Common myeloid progenitor, CD34-positive (primary cell): ENCODE data around the gene GPATCH1.

Experiments used
- CTCF ChIA-PET: fragments of 350-600 bp; sonication (Branson Sonifier 250); formaldehyde crosslinking; loops from one replicate; lab custom pipeline; 2021; ENCODE audit warnings: antibody characterized with exemption; lab: Charles Lee
- POLR2A ChIA-PET: fragments of 350-600 bp; sonication (Branson Sonifier 250); formaldehyde crosslinking; loops from one replicate; lab custom pipeline; 2021; ENCODE audit warnings: antibody characterized with exemption; lab: Charles Lee
- DNase-seq, 3 donors: peaks; one replicate each; pipeline versions ENCODE4 v3.0.0 to v3.0.0-alpha.2; 2013
- H3K27ac ChIP-seq, 2 experiments: 1 replicate in 1 of 2; 2 replicates in 1 of 2; pipeline ENCODE4 v1.7.0; 2013; ENCODE audit warnings: inconsistent platforms in 2 of 2, low read length in 2 of 2, mild to moderate bottlenecking in 2 of 2, low read depth in 1 of 2, moderate library complexity in 1 of 2; ENCODE audit not compliant: severe bottlenecking in 2 of 2, insufficient read depth in 1 of 2, poor library complexity in 1 of 2
- H3K27me3 ChIP-seq, 5 experiments: replicated peaks in 2 of 5; 1 replicate in 3 of 5; 2 replicates in 2 of 5; pipeline versions ENCODE4 v1.6.1 to v1.7.0; 2013; ENCODE audit warnings: low read length in 4 of 5, mild to moderate bottlenecking in 2 of 5, moderate library complexity in 2 of 5, inconsistent platforms in 1 of 5; ENCODE audit not compliant: insufficient read depth in 5 of 5, control insufficient read depth in 4 of 5
- H3K36me3 ChIP-seq, 4 experiments: 1 replicate in 2 of 4; 2 replicates in 2 of 4; pipeline versions ENCODE4 v1.6.1 to v1.7.0; 2013; ENCODE audit warnings: low read length in 3 of 4, control low read depth in 1 of 4, mild to moderate bottlenecking in 1 of 4; ENCODE audit not compliant: control insufficient read depth in 4 of 4, insufficient read depth in 4 of 4
- H3K4me1 ChIP-seq, 4 experiments: 1 replicate in 3 of 4; 2 replicates in 1 of 4; pipeline versions ENCODE4 v1.6.1 to v1.7.1; 2013; ENCODE audit warnings: low read length in 3 of 4, mild to moderate bottlenecking in 3 of 4, control low read depth in 1 of 4, inconsistent platforms in 1 of 4, moderate library complexity in 1 of 4; ENCODE audit not compliant: control insufficient read depth in 4 of 4, insufficient read depth in 4 of 4; ENCODE audit errors: control extremely low read depth in 1 of 4
- H3K4me3 ChIP-seq, 7 experiments: 1 replicate in 4 of 7; 2 replicates in 3 of 7; pipeline versions ENCODE4 v1.5.1 to v1.7.0; 2013; ENCODE audit warnings: mild to moderate bottlenecking in 7 of 7, low read length in 6 of 7, moderate library complexity in 6 of 7, inconsistent platforms in 2 of 7, low read depth in 2 of 7, control low read depth in 1 of 7; ENCODE audit not compliant: insufficient read depth in 4 of 7, control insufficient read depth in 1 of 7; ENCODE audit errors: extremely low read depth in 1 of 7
- H3K9me3 ChIP-seq, 5 experiments: 1 replicate in 4 of 5; 2 replicates in 1 of 5; pipeline versions ENCODE4 v1.6.1 to v1.7.1; 2013; ENCODE audit warnings: low read length in 4 of 5, mild to moderate bottlenecking in 2 of 5, inconsistent platforms in 1 of 5, low read depth in 1 of 5, moderate library complexity in 1 of 5; ENCODE audit not compliant: control insufficient read depth in 4 of 5, insufficient read depth in 2 of 5; ENCODE audit errors: control extremely low read depth in 1 of 5
- WGBS: methylation state at CpG from one replicate; pipeline ENCODE4 v1.1.5; 2013; ENCODE audit not compliant: insufficient coverage; 5-methylcytosine and 5-hydroxymethylcytosine counted together

Gene GPATCH1

DNA sequence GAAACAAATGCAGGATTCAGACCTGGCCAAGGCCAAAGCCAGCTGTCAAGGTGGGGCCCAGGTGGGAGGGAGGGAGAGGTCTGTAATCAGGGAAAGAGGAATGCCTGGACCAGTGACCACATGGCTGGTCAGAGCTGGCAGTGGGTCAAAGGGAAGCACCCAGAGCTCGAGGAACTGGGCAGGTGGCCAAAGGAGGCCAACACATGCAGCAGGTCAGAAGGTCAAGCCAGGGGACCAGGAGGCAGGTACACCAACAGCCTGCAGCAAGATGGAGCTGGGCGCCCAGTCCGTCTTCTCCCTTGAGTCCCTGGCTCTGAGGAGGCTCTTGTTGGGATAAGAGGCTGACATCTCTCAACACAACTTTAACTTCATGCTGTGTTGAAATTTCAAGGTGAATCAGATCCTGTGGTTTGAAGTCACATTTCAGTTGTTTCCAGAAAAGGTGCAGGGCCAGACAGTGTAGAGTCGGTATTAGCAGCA lies 17.1 kb downstream of the GPATCH1 start:
- ChIA-PET CTCF (interaction anchor here (1.4 kb wide), 1 partner anchor 123 kb away, joined by 6 read pairs; no protein-coding TSS in a partner anchor), POLR2A (no interaction called here)
- WGBS, result 82% methylated on average over 3 of the region's 4 CpGs
- peaks cover 28 to 69% (median 43%) of the 10 kb centered on the region in 4 experiments for H3K36me3 ChIP-seq
- no peak overlapping the region for H3K27ac ChIP-seq
- DNase-seq, result no peak
- H3K27me3 ChIP-seq, result no peaks in the 10 kb centered on the region
- H3K9me3 ChIP-seq, result no peaks in the 10 kb centered on the region
- no peaks in the 10 kb centered on the region for H3K4me1 ChIP-seq
- H3K4me3 ChIP-seq, result no peak overlapping the region

DNA sequence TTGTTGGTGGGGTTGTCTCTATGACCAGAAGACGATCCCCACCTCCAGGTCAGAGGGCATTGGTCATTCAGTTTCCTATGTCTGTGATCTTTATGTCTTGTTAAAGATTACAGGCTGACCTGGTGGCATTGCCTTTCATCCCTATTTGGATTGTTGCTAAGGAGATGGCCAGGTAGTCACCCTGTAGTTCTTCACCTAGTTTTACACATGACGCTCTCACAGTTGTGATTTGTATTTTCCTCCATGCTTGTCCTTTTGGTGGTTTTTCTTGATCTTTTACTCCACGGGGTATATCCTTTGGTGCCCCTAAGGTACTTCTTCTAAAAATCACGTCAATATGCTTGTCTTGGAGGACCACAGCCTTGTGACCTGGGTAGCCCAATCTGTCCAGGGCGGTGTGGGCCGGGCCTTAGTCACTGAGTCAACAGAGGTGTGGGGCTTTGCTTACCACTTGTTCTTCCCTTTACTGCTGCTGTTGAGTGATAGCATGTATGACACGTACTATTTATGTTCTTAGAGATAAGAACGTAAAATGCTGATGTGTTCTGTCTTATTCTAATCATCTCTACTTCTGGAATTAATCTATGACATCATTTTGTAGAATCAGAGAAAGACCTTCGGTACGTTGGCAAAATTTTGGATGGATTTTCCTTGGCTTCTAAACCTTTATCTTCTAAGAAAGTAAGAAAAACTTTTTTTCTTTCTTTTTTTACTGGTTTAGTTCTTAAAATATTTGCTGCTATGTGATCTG lies 20.1 kb downstream of the GPATCH1 start:
- CTCF ChIA-PET, result no interaction called here
- POLR2A ChIA-PET, result no interaction called here

DNA sequence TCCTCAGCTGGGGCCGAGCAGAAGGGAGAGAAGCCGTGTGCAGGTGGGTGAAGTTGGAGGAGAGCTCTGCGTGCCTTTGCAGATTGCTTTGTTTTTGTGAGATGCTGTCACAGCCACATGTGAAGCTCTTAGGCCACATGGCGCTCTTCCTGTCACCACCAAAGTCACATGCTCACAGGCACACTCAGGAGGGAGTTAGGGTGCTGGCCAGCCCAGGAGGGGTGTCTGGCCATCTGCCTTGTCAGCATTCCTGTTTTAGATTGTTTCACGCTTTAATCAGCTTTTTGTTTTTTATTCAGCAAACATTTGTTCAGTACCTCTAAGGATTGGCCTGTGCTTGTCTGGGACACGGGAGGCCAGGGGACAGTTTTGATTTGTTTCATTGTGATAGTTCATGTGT lies 21.9 kb downstream of the GPATCH1 start:
- ChIA-PET POLR2A (no interaction called here), CTCF (no interaction called here)
- H3K27ac ChIP-seq, result no peak overlapping the region
- 100% methylated on average over 2 of the region's 6 CpGs for WGBS
- no peaks in the 10 kb centered on the region for H3K27me3 ChIP-seq
- H3K36me3 ChIP-seq, result peaks cover 17 to 58% (median 36%) of the 10 kb centered on the region in 4 experiments
- H3K4me1 ChIP-seq, result no peaks in the 10 kb centered on the region
- H3K9me3 ChIP-seq, result no peaks in the 10 kb centered on the region
- H3K4me3 ChIP-seq, result no peak overlapping the region
- DNase-seq, result no peak

More for the DNA sequence above, 20.1 kb downstream of the GPATCH1 start:
- 98% methylated on average over 4 of the region's 10 CpGs for WGBS
- no peaks in the 10 kb centered on the region for H3K27me3 ChIP-seq
- H3K9me3 ChIP-seq, result no peaks in the 10 kb centered on the region
- DNase-seq, result no peak
- peaks cover 20 to 56% (median 35%) of the 10 kb centered on the region in 4 experiments for H3K36me3 ChIP-seq
- no peak overlapping the region for H3K4me3 ChIP-seq
- H3K4me1 ChIP-seq, result no peaks in the 10 kb centered on the region
- no peak overlapping the region for H3K27ac ChIP-seq

DNA sequence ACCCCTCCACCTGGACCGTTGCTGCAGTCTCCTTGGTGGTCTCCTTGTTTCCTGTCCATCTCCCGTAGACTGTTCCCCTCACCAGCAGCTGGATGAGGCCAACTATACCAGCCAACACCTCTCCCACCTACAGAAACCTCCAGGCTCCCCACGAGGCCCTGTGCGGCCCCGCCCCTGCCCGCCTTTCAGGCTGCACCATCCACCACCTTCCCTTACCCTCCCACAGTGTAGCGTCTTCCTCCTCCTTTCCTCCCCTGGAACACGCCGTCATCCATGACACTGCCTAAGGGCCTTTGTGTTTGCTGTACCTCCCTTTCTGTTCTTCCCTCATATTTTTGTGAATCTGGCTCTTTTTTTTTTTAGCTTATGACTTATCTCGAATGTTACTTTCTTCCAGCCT lies 27.2 kb downstream of the GPATCH1 start:
- no peak for DNase-seq
- CTCF ChIA-PET, result interaction anchor here (0.9 kb wide), 1 partner anchor 132 kb away, joined by 3 read pairs; no protein-coding TSS in a partner anchor
- no peaks in the 10 kb centered on the region for H3K27me3 ChIP-seq
- H3K4me1 ChIP-seq, result no peaks in the 10 kb centered on the region
- 96% methylated on average over 10 of the region's 10 CpGs for WGBS
- no peak overlapping the region for H3K4me3 ChIP-seq
- POLR2A ChIA-PET, result no interaction called here
- H3K36me3 ChIP-seq, result peaks cover 9 to 68% (median 38%) of the 10 kb centered on the region in 4 experiments
- H3K9me3 ChIP-seq, result no peaks in the 10 kb centered on the region
- H3K27ac ChIP-seq, result no peak overlapping the region

DNA sequence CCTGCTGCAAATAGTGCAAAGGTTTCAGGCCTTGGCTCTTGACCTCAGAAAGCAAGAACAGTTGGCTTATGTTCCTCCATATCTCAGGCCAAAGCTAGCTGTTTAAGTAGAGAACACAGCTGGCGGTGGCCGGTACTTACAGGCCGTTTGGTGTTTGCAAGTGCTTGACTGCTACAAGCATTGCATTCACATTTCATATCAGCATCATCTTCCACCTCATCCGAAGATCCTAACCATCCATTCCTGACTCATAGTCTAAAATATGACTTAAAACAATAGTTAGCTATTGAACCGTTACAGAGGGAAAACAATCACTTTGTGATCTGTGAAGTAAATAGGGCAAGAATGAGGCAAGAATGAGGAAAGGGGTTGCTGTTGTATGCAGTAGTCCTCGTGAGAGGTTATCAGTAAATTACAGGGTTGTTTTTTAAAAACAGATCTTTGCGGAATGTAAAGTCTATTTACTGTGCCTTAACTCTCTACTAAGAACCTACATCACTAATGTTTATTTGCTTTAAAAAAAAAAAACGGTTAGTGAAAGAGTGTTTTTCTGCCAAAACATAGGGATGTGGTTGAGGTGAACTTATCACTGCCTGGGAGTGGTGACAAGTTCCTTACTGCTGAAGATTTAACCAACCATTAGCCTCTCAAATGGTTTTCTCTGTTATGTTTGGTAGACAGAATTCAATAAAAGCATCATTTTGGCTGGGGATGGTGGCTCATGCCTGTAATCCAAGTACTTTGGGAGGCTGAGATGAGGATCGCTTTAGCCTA lies 29.3 kb downstream of the GPATCH1 start:
- no peak for DNase-seq
- H3K27ac ChIP-seq, result no peak overlapping the region
- H3K9me3 ChIP-seq, result no peaks in the 10 kb centered on the region
- H3K27me3 ChIP-seq, result no peaks in the 10 kb centered on the region
- H3K4me3 ChIP-seq, result no peak overlapping the region
- ChIA-PET POLR2A (no interaction called here), CTCF (interaction anchor here (0.8 kb wide), 1 partner anchor 134 kb away, joined by 3 read pairs; no protein-coding TSS in a partner anchor)
- H3K4me1 ChIP-seq, result no peaks in the 10 kb centered on the region
- 100% methylated on average over 2 of the region's 9 CpGs for WGBS
- peaks cover 7 to 73% (median 46%) of the 10 kb centered on the region in 4 experiments for H3K36me3 ChIP-seq

DNA sequence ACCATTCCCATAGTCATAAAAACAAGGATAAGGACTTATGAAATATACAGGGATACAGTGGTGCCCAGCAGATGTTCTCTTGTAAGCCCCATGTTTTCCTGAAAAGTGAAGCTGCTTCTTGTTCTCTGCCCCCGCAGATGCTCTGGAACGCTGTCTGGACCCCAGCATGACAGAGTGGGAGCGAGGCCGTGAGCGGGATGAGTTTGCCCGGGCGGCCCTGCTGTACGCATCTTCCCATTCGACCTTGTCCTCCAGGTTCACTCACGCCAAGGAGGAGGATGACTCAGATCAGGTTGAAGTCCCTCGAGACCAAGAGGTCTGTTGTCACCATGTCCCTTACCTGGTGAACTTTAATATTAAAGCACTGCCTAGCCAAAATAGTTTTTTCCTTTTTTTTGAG lies 30.6 kb downstream of the GPATCH1 start:
- CTCF ChIA-PET, result interaction anchor here (1.2 to 2.2 kb wide), 2 partner anchors 13 to 81 kb away, joined by 3 to 9 read pairs; no protein-coding TSS in a partner anchor
- 100% methylated on average over 7 of the region's 11 CpGs for WGBS
- POLR2A ChIA-PET, result no interaction called here

More for the DNA sequence above, 30.6 kb downstream of the GPATCH1 start:
- H3K36me3 ChIP-seq, result peaks cover 10 to 78% (median 48%) of the 10 kb centered on the region in 4 experiments
- no peak overlapping the region for H3K27ac ChIP-seq
- no peaks in the 10 kb centered on the region for H3K27me3 ChIP-seq
- DNase-seq, result no peak
- H3K4me1 ChIP-seq, result no peaks in the 10 kb centered on the region
- no peak overlapping the region for H3K4me3 ChIP-seq
- no peaks in the 10 kb centered on the region for H3K9me3 ChIP-seq
